ENCODE data around the gene ATPAF2.

The ATPAF2 gene

GRCh38 chr17:18066866-18067265, 27.9 kb upstream of the ATPAF2 start:
- TF ChIP-seq, protein P1, sequence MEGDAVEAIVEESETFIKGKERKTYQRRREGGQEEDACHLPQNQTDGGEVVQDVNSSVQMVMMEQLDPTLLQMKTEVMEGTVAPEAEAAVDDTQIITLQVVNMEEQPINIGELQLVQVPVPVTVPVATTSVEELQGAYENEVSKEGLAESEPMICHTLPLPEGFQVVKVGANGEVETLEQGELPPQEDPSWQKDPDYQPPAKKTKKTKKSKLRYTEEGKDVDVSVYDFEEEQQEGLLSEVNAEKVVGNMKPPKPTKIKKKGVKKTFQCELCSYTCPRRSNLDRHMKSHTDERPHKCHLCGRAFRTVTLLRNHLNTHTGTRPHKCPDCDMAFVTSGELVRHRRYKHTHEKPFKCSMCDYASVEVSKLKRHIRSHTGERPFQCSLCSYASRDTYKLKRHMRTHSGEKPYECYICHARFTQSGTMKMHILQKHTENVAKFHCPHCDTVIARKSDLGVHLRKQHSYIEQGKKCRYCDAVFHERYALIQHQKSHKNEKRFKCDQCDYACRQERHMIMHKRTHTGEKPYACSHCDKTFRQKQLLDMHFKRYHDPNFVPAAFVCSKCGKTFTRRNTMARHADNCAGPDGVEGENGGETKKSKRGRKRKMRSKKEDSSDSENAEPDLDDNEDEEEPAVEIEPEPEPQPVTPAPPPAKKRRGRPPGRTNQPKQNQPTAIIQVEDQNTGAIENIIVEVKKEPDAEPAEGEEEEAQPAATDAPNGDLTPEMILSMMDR (IDR thresholded peaks at IDR 0.05; ENCODE audit: low read length), result no peak
- TF ChIP-seq EZH2 (IDR thresholded peaks at IDR 0.05; ENCODE audit: borderline replicate concordance, low read length), result no peak
- H3K9me3 ChIP-seq (ENCODE audit: low read length), result no peaks in the 10 kb centered on the region
- no peak overlapping the region for H3K4me3 ChIP-seq (ENCODE audit: low read depth, low read length, poor library complexity, severe bottlenecking)
- no peaks in the 10 kb centered on the region for H3K4me1 ChIP-seq (ENCODE audit: insufficient read depth, low read length, severe bottlenecking)
- no peaks in the 10 kb centered on the region for H3F3A ChIP-seq (ENCODE audit: insufficient read depth, low read length)
- no peak overlapping the region for H3K27ac ChIP-seq (ENCODE audit: low read depth, low read length, poor library complexity, severe bottlenecking)
- no peak overlapping the region for H3K4me2 ChIP-seq (ENCODE audit: low read length)
- no peaks in the 10 kb centered on the region for H3K27me3 ChIP-seq (ENCODE audit: insufficient read depth, low read length)
- no peak overlapping the region for H3K9ac ChIP-seq (ENCODE audit: low read length)
- H4K20me1 ChIP-seq (ENCODE audit: insufficient read depth, low read length), result no peaks in the 10 kb centered on the region
- H3K79me2 ChIP-seq (ENCODE audit: insufficient read depth, low read length), result no peaks in the 10 kb centered on the region
- no peak overlapping the region for H2AFZ ChIP-seq (ENCODE audit: low read length)
- peaks cover 31% of the 10 kb centered on the region for H3K36me3 ChIP-seq (ENCODE audit: insufficient read depth, low read length)
- no peaks in the 10 kb centered on the region for H3K9me2 ChIP-seq (ENCODE audit: low read depth, low read length)

DNA sequence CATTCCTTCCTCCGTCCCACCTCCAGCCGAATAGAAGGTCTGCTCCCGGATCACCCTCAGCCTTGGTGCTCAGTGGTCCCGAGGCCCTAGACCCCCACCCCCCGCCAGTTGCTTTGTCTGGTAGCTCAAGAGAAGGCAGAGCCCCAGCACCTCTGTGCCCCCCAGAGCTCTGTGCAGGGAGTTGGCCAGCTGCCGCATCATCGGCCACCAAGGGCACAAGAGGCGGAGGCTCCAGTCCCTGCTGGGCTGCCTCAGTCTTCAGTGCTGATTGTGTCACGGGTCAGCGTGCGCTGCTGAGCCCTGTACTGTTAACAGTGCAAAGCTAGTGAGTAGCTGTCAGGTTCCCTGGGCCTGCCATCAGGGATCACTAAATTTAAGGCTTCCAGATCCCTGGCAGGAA, 26.6 kb upstream of the ATPAF2 start:
- Histone ChIP-seq H3K4me1 (ENCODE audit: insufficient read depth, low read length, severe bottlenecking) (no peaks in the 10 kb centered on the region), H2AFZ (ENCODE audit: low read length) (no peak overlapping the region), H3K9ac (ENCODE audit: low read length) (no peak overlapping the region), H3K4me3 (ENCODE audit: low read depth, low read length, poor library complexity, severe bottlenecking) (no peak overlapping the region), H3K9me2 (ENCODE audit: low read depth, low read length) (no peaks in the 10 kb centered on the region), H3F3A (ENCODE audit: insufficient read depth, low read length) (no peaks in the 10 kb centered on the region), H3K79me2 (ENCODE audit: insufficient read depth, low read length) (no peaks in the 10 kb centered on the region), H3K4me2 (ENCODE audit: low read length) (no peak overlapping the region), H3K36me3 (ENCODE audit: insufficient read depth, low read length) (peaks cover 41% of the 10 kb centered on the region), H3K27ac (ENCODE audit: low read depth, low read length, poor library complexity, severe bottlenecking) (no peak overlapping the region), H3K9me3 (ENCODE audit: low read length) (no peaks in the 10 kb centered on the region), H3K27me3 (ENCODE audit: insufficient read depth, low read length) (no peaks in the 10 kb centered on the region), H4K20me1 (ENCODE audit: insufficient read depth, low read length) (no peaks in the 10 kb centered on the region)
- TF ChIP-seq, protein P1 (IDR thresholded peaks at IDR 0.05; ENCODE audit: low read length), result no peak
- no peak for TF ChIP-seq EZH2 (IDR thresholded peaks at IDR 0.05; ENCODE audit: borderline replicate concordance, low read length)

- no peak overlapping the region for H3K4me2 ChIP-seq (ENCODE audit: low read length)
- no peak overlapping the region for H3K4me3 ChIP-seq (ENCODE audit: low read depth, low read length, poor library complexity, severe bottlenecking)
- no peak for TF ChIP-seq EZH2 (IDR thresholded peaks at IDR 0.05; ENCODE audit: borderline replicate concordance, low read length)
- TF ChIP-seq, protein P1 (IDR thresholded peaks at IDR 0.05; ENCODE audit: low read length), result no peak
- no peaks in the 10 kb centered on the region for H3K27me3 ChIP-seq (ENCODE audit: insufficient read depth, low read length)
- H3K79me2 ChIP-seq (ENCODE audit: insufficient read depth, low read length), result no peaks in the 10 kb centered on the region
- H3F3A ChIP-seq (ENCODE audit: insufficient read depth, low read length), result no peaks in the 10 kb centered on the region
- H3K9me2 ChIP-seq (ENCODE audit: low read depth, low read length), result no peaks in the 10 kb centered on the region
- H3K27ac ChIP-seq (ENCODE audit: low read depth, low read length, poor library complexity, severe bottlenecking), result no peak overlapping the region
- H3K9ac ChIP-seq (ENCODE audit: low read length), result no peak overlapping the region
- no peaks in the 10 kb centered on the region for H4K20me1 ChIP-seq (ENCODE audit: insufficient read depth, low read length)
- H2AFZ ChIP-seq (ENCODE audit: low read length), result no peak overlapping the region
- H3K4me1 ChIP-seq (ENCODE audit: insufficient read depth, low read length, severe bottlenecking), result no peaks in the 10 kb centered on the region
- no peaks in the 10 kb centered on the region for H3K9me3 ChIP-seq (ENCODE audit: low read length)
- peaks cover 44% of the 10 kb centered on the region for H3K36me3 ChIP-seq (ENCODE audit: insufficient read depth, low read length)
Measured at GRCh38 chr17:18064053-18064452, 25.1 kb upstream of the ATPAF2 start.

Data from OCI-LY1 (cell line).